Suprapubic skin (tissue), 4 donors: Measurements from ENCODE around the gene FNDC3A.

ENCODE experiments used
- CTCF ChIP-seq, 2 donors: fragments of 200-600 bp in 1 of 2; fragments of 450-650 bp in 1 of 2; sonication (generic) in 1 of 2; IDR thresholded peaks; one replicate each; pipeline ENCODE4 v1.5.1; 2016 to 2019; ENCODE audit warnings: antibody characterized with exemption in 2 of 2, mild to moderate bottlenecking in 1 of 2, moderate library complexity in 1 of 2
- POLR2A ChIP-seq, 2 donors: fragments of 450-650 bp; IDR thresholded peaks; one replicate each; pipeline ENCODE4 v1.6.1; 2017; ENCODE audit warnings: antibody characterized with exemption in 2 of 2, mild to moderate bottlenecking in 2 of 2, moderate library complexity in 2 of 2
- POLR2AphosphoS5 ChIP-seq, 3 donors: sonication (generic); formaldehyde crosslinking; IDR thresholded peaks; one replicate each; pipeline ENCODE4 v1.6.1; 2017; ENCODE audit warnings: antibody characterized with exemption in 3 of 3

- TF ChIP-seq POLR2AphosphoS5 (IDR thresholded peaks at IDR 0.05) (no peak), POLR2A (IDR thresholded peaks at IDR 0.05) (no peak), CTCF (IDR thresholded peaks at IDR 0.05) (no peak)
Observed at GRCh38 chr13:48946163-48946562, 29.5 kb upstream of the FNDC3A start.
